NCI-H128 (cell line): Measurements from ENCODE around the gene GSTM2.
"Not testable (repeated sequence)": the region's sequence is repeated elsewhere in the genome, so short reads cannot be mapped to it uniquely, and the experiment has no call there.

Experiments
- DNase-seq: peaks from one replicate; lab custom pipeline; 2025; ENCODE audit not compliant: unreplicated experiment; lab: John Stamatoyannopoulos, UW

GSTM2 gene

DNA sequence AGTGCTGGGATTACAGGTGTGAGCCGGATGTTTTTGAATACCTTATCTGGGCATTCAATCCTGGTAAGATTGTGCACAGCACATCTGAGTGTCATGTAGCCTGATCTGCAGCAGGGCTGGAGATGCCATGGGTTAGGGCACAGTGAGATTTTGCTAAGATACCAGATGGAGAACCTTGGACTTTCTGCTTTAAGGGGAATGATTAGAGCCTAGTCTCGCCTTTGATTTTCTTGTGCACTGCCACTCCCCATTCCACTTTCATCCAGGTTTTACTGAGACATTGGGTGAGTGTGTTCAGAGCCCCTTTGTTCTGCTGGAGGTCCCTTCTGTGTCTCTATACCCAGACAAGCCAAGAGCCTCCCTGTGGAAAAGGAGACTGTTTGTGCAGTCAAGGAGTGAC is 6.0 kb downstream of the GSTM2 start:
- DNase-seq: not testable (repeated sequence)

DNA sequence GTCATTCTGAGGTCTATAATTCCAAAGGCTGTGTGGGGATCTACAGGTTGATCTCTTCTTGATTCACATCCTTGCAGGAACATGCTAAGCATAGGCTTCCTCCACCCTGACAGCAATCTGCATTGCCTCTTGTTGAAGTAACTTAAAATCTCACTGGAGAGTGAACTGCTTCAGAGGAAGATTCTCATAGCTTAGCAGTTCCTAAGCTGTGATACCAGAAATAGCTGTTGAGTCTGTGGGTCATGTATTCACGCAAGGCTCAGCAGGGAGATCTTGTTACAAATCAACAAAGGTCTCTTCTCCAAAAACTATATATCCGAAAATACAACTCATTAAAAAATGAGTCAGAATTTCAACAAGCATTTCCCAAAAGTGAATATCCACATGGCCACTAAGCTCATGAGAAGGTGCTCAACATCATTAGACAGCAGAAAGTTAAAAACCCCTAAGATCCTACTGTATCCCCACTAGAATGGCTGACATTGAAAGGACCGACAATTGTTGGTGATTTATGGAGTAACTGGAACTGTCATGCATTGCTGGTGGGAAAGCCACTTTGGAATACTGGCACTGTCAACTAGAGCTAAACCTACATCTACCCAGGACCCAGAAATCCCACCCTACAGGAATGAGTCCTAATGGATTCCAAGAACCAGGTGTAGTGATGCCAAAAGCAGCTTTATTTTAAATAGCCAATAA is 9.0 kb downstream of the GSTM2 start:
- not testable (repeated sequence) for DNase-seq

DNA sequence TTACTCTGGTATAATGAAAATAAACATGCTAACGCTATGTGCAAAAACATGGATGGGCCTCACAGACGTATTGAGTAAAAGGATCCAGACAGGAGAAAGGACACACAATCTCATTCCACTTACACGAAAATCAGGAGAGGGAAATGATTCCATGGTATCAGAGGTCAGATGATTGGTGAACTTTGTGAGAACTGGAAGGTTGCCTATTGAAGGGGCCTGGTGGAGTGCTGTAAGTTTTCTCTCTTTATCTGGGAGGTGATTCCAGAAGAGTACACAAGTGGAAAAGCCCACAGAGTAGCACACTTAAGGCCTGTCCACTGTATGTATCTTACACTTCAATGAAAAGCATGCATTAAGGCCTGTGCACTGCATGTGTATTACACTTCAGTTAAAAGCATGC is 9.6 kb downstream of the GSTM2 start:
- no peak for DNase-seq

DNA sequence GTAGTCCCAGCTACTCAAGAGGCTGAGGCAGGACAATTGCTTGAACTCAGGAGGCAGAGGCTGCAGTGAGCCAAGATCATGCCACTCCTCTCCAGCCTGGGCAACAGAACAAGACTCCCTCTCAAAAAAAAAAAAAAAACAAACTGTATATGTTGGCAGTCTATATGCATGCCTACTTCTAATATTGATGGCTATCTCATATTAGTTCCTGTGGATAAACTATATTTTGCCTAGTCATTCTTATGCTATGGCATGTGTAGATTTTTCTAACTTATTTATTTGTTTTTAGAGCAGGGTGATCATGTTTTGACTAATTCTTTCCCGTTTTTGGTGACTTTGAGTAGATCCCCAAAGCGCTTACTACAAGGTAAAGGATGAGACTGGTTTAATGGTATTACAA is 10.8 kb downstream of the GSTM2 start:
- DNase-seq: not testable (repeated sequence)

DNA sequence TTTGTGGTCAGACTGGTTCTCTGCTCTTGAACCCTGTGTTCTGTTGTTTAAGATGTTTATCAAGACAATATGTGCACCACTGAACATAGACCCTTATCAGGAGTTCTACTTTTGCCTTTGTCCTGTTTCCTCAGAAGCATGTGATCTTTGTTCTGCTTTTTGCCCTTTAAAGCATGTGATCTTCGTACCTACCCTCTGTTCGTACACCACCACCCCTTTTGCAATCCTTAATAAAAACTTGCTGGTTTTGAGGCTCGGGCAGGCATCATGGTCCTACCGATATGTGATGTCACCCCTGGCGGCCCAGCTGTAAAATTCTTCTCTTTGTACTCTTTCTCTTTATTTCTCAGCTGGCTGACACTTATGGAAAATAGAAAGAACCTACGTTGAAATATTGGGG is 16.9 kb downstream of the GSTM2 start:
- not testable (repeated sequence) for DNase-seq

DNA sequence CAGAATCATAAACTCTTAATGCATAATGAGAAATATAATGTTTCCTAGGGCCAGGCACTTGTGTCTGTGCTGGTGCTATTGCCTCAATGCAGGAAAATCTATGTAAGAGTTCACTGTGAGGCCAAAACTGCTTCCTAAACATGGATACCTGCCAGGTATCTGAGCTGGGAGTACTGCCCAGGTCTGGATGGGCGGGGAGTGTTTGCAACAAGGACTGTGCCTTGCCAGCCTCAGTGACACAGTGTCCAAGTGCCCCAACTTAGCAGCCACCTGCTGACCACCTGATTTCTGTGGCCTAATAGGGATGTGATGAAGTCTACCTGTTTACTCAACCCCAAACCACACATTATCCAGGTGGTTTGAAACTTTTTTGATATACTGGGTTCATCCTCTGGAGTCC is 17.5 kb downstream of the GSTM2 start:
- DNase-seq: not testable (repeated sequence)

DNA sequence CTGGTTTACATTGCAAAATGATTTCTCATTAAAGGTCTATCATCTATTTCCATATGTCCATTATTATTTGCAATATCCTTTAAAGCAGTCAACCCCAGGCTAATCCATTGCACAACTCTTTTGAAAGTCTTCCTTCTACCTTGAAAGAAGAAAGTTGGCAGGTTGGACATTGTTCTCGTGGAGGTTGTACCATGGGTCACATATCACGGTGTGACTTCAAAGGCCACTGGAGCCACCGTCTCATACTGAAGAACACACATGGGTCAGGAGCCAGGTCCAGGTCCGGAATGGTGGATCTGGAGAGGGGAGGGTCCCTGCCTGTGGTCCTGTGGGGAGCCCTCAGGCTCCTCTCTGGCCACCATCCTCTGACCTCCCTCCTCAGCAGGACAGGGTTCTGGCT is 18.0 kb downstream of the GSTM2 start:
- DNase-seq: not testable (repeated sequence)

DNA sequence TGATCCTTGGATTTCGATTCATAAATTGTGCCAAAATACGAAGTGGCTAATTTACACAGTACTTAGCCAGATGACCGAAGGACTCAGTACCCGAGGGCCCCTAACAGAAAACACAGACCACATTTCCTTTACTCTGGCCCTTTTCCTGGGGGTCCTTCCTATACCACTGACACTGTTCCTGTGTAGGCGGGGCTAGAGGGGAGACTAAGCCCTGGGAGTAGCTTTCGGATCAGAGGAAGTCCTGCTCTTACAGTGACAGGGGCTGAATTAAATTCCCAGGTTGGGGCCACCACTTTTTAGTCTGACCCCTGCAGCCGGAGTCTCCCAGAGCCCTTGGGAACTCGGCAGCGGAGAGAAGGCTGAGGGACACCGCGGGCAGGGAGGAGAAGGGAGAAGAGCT is 19.3 kb downstream of the GSTM2 start:
- DNase-seq: not testable (repeated sequence)

DNA sequence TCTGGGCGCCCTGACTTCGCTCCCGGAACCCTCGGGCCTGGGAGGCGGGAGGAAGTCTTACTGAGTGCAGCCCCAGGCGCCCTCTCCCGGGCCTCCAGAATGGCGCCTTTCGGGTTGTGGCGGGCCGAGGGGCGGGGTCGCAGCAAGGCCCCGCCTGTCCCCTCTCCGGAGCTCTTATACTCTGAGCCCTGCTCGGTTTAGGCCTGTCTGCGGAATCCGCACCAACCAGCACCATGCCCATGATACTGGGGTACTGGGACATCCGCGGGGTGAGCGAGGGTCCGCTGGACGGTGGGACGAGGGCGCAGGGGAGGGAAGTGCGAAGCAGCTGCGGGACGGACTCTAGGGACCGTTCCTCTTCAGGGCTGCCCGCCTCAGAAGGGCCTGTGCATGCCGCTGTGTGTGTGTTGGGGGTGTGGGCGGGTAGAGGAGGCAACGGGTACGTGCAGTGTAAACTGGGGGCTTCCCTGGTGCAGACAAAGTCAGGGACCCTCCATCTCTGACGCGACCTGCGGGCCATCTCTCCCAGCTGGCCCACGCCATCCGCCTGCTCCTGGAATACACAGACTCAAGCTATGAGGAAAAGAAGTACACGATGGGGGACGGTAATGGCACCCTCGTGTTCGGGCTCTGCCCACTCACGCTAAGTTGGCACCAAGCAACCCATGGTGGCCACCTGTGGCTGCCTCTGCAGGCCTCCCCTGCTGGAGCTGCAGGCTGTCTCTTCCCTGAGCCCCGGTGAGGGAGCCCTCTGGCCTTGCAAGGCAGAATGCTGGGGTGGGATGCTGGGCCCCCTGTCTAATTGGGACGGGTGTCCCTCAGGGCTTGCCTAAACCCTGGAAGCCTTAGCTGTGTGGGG is 20.0 kb downstream of the GSTM2 start, which contains the start of gene GSTM1:
Gene GSTM1 (plus strand): TSS at position 177 of the 859 bp plus-strand sequence. CDS start 57 bp downstream, at position 234.
- DNase-seq: no peak

DNA sequence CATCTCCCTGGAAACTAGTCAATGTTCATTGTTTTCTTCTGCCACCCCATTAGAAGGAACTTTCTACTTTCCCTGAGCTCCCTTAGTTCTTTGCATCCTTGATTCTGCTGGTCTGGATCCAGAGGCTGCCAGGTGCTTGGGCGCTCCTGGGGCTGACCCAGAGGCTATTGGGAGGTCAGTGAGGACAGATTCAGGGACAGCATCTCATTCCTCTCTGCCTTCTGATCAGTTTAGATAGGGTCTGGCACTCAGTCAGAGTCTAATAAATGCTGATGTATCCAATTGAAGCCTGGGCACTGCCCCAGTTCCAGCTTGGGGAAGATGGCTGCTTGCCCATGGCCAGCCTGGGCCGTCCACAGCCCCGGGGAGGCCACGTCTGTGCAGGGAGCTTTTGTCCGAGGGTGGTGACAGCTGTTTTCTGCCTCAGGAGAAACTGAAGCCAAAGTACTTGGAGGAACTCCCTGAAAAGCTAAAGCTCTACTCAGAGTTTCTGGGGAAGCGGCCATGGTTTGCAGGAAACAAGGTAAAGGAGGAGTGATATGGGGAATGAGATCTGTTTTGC is 22.1 kb downstream of the GSTM2 start:
- DNase-seq: no peak

DNA sequence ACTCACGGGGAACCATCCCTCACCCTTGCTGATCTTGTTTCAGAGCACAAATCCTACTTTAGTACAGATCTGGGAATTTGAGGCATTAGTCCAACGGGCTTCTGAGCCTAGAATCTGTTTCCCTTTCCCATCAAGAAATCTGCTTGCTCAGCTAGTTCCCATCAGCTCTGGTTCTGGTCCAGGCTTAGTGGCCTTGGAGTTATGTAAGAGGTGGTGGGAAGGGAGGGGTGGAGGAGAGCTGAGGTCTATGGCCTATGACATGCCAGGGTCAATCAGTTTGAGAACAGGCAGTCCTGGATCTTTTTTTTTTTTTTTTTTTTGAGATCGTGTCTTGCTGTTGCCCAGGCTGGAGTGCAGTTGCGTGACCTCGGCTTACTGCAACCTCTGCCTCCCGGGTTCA is 23.9 kb downstream of the GSTM2 start:
- DNase-seq: no peak

DNA sequence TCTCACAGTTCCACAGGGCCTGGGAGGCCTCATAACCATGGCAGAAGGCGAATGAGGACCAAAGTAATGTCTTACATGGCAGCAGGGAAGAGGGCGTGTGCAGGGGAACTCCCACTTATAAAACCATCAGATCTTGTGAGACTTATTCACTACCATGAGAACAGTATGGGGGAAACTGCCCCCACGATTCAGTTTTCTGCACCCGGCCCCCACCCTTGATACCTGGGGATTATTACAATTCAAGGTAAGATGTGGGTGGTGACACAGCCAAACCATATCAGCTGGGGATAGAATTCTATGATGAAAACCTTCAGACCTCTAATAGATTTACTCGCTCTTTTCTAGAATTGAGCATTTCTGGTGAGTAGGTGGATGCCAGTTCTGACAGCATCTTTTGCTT is 26.5 kb downstream of the GSTM2 start:
- not testable (repeated sequence) for DNase-seq

DNA sequence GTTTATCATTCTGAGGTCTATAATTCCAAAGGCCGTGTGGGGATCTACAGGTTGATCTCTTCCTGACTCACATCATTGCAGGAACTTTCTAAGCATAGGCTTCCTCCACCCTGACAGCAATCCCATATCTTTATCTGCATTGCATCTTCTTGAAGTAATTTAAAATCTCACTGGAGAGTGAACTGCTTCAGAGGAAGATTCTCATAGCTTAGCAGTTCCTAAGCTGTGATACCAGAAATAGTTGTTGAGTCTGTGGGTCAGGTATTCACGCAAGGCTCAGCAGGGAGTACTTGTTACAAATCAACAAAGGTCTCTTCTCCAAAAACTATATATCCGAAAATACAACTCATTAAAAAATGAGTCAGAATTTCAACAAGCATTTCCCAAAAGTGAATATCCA is 27.3 kb downstream of the GSTM2 start:
- not testable (repeated sequence) for DNase-seq

DNA sequence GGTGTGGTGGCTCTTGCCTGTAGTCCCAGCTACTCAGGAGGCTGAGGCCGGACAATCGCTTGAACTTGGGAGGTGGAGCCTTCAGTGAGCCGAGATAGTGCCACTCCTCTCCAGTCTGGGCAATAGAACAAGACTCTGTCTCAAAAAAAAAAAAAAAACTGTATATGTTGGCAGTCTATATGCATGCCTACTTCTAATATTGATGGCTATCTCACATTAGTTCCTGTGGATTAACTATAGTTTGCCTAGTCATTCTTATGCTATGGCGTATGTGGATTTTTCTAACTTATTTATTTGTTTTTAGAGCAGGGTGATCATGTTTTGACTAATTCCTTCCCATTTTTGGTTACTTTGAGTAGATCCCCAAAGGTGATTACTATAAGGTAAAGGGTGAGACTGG is 29.2 kb downstream of the GSTM2 start:
- DNase-seq: no peak

DNA sequence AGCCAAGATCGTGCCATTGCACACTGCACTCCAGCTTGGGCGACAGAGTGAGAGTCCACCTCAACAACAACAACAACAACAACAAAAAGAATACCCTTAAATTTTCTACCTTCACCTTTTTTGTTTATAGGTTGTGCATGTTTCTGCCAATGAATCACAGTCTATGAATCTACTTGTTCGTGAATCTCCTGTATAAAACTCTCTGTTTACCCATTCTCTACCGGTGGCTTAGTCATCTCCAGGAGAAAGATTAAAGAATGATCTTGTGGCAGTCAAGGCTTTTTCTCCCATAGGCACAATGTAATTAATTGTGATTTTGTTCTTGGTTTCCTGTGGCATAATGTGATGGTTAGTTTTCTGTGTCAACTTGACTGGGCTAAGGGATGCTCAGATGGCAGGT is 30.0 kb downstream of the GSTM2 start:
- DNase-seq: not testable (repeated sequence)

DNA sequence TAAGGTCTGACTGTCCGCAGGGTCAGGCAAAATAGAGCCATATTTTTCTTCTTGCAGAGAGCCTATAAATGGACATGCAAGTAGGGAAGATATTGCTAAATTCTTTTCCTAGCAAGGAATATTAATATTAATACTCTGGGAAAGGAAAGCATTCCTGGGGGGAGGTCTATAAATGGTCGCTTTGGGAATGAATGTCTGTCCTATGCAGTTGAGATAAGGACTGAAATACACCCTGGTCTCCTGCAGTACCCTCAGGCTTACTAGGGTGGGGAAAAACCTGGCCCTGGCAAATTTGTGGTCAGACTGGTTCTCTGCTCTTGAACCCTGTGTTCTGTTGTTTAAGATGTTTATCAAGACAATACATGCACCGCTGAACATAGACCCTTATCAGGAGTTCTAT is 35.1 kb downstream of the GSTM2 start:
- not testable (repeated sequence) for DNase-seq

DNA sequence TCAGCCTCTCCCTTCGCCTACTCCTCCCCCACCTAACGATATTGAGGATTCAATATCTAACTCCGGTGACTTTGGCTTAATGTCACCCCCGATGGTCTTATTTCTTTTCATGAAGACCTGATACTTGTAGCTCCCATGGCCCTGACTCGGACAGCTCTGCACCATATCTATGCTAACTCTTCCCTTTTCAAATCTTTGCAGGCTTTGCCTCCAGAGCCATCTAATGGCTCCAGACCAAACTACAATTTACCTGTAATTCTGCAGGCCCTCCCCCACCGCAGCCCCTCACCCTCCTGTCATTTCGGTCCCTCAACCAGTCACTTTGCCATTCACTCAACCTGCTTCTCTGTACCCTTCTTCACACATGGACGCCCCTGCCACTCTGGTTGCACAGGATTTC is 36.3 kb downstream of the GSTM2 start:
- DNase-seq: no peak

DNA sequence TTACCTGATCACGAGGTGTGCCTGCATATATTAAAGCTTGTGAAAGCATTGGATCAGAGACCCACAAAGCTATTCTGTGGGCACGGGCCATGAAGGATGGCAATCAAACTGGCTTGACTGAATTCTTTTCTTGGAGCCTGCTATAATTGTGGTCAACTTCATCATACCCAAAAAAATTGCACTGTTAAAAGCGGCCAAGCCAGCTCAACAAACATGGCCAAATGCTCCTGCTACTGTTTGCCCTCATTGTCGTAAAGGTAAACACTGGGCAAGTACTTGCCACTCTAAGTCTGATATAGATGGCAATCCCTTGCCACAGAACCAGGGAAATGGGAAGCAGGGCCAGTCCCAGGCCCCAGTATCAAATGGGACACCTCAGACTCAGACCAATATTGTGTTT is 37.6 kb downstream of the GSTM2 start:
- DNase-seq: no peak

DNA sequence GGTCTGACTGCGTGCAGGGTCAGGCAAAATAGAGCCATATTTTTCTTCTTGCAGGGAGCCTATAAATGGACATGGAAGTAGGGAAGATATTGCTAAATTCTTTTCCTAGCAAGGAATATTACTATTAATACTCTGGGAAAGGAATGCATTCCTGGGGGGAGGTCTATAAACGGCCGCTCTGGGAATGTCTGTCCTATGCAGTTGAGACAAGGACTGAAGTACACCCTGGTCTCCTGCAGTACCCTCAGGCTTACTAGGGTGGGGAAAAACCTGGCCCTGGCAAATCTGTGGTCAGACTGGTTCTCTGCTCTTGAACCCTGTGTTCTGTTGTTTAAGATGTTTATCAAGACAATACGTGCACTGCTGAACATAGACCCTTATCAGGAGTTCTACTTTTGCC is 41.1 kb downstream of the GSTM2 start:
- DNase-seq: not testable (repeated sequence)

DNA sequence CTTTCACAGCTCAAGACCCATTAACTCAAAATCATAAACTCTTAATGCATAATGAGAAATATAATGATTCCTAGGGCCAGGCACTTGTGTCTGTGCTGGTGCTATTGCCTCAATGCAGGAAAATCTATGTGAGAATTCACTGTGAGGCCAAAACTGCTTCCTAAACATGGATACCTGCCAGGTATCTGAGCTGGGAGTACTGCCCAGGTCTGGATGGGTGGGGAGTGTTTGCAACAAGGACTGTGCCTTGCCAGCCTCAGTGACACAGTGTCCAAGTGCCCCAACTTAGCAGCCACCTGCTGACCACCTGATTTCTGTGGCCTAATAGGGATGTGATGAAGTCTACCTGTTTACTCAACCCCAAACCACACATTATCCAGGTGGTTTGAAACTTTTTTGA is 42.0 kb downstream of the GSTM2 start:
- DNase-seq: not testable (repeated sequence)

DNA sequence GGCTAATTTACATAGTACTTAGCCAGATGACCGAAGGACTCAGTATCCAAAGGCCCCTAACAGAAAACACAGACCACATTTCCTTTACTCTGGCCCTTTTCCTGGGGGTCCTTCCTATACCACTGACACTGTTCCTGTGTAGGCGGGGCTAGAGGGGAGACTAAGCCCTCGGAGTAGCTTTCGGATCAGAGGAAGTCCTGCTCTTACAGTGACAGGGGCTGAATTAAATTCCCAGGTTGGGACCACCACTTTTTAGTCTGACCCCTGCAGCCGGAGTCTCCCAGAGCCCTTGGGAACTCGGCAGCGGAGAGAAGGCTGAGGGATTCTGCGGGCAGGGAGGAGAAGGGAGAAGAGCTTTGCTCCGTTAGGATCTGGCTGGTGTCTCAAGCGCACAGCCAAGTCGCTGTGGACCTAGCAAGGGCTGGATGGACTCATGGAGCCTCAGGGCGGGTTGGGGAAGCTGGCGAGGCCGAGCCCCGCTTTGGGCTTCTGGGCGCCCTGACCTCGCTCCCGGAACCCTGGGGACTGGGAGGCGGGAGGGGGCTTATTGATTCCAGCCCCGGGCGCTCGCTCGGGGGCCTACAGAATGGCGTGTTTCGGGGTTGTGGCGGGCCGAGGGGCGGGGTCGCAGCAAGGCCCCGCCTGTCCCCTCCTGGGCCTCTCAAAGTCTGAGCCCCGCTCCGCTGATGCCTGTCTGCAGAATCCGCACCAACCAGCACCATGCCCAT is 43.9 kb downstream of the GSTM2 start, which contains the start of gene GSTM5:
Gene GSTM5 (plus strand): TSS at position 659 of the 728 bp plus-strand sequence. CDS start 62 bp downstream, at position 721.
- DNase-seq: not testable (repeated sequence)
